Chondrocyte (in vitro differentiated cells): ENCODE data around the gene GRIN2C. TPM values are rescaled to one million over a fixed set of nuclear protein-coding genes. Genes with fewer than 3 reads are reported as not detected.

ENCODE experiments used
- DNase-seq: peaks from one replicate; pipeline ENCODE4 v3.0.0; 2021; ENCODE audit warnings: mixed read lengths, low spot score
- H3K27ac Mint-ChIP-seq: one replicate; pipeline ENCODE4 v1.8.0; 2021; ENCODE audit warnings: mild to moderate bottlenecking, moderate library complexity, mixed read lengths; ENCODE audit not compliant: unreplicated experiment
- H3K27me3 Mint-ChIP-seq: 2 replicates; pipeline ENCODE4 v1.8.0; 2021; ENCODE audit warnings: low read depth, mixed read lengths
- H3K36me3 Mint-ChIP-seq: 2 replicates; pipeline ENCODE4 v1.8.0; 2021; ENCODE audit warnings: low read depth, mixed read lengths
- H3K4me1 Mint-ChIP-seq: 2 replicates; pipeline ENCODE4 v1.8.0; 2021; ENCODE audit warnings: low read depth, mild to moderate bottlenecking, mixed read lengths
- H3K4me3 Mint-ChIP-seq: one replicate; pipeline ENCODE4 v1.8.0; 2021; ENCODE audit warnings: mild to moderate bottlenecking, moderate library complexity, mixed read lengths; ENCODE audit not compliant: unreplicated experiment
- H3K9me3 Mint-ChIP-seq: 2 replicates; pipeline ENCODE4 v1.8.0; 2021; ENCODE audit warnings: low read depth, mixed read lengths
- total RNA-seq: library from RNA; stranded (reverse); gene quantifications from 3 replicates; pipeline ENCODE4 v1.2.1, GENCODE V29; 2021
- TF ChIP-seq, protein P1 (sequence below): fragments of 200-600 bp; sonication (generic); IDR thresholded peaks from 2 replicates; pipeline ENCODE4 v1.5.0; 2021; ENCODE audit warnings: antibody characterized with exemption, mild to moderate bottlenecking, moderate library complexity

Gene GRIN2C
- total RNA-seq, 1 donor from 2014 or later: 0.07 TPM

DNA sequence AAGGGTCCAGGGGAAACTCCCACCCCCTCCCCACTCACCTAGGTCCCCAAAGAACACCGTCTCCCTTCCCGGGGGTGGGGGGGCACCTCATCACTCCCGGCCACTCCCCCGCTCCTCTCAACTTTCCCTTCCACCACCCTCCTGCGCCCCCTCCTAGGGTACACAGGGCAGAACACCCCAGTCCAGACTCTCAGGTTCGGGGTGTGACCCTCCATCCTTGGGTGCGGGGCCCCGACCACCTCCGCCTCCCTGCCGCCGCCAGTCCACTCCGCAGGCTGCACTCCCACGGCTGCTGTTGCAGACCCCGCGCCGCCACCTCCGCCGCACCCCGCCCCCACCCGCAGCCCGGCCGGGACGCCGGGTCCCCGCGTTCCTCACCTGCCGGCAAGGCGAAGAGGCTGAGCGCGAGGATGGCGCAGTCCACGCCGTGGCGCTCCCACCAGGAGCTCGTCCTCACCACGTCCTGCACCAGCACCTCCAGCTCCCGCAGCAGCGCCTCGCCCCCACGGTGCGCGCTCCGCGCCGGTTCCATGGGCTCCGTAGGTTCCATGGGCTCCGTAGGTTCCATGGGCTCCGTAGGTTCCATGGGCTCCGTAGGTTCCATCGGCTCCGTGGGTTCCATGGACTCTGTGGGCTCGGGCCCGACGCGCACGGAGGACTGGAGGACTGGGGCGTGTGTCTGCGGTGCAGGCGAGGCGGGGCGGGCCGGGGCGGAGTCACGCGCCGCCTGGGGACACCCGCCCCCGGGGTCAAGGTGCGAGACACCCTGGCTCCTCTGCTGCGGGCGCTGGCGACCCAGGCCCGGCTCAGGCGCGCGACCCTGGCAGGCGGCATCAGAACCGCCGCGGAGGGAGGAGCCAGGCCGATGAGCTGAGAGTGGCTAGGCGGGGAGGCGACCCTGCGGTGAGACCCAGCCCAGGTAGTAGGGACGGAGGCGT, 33.6 kb upstream of the GRIN2C start, which contains the start of gene FADS6:
TSS of gene FADS6 (minus strand) at position 660 of the 938 bp plus-strand sequence. CDS start at position 622, 38 bp downstream.
- H3K27ac Mint-ChIP-seq: no peak within 1 kb of the TSS
- peak within 1 kb of the TSS; percentile 55 for H3K4me3 Mint-ChIP-seq
- DNase-seq: no peak
- no peaks in the 10 kb centered on the region for H3K9me3 Mint-ChIP-seq
- TF ChIP-seq, protein P1, sequence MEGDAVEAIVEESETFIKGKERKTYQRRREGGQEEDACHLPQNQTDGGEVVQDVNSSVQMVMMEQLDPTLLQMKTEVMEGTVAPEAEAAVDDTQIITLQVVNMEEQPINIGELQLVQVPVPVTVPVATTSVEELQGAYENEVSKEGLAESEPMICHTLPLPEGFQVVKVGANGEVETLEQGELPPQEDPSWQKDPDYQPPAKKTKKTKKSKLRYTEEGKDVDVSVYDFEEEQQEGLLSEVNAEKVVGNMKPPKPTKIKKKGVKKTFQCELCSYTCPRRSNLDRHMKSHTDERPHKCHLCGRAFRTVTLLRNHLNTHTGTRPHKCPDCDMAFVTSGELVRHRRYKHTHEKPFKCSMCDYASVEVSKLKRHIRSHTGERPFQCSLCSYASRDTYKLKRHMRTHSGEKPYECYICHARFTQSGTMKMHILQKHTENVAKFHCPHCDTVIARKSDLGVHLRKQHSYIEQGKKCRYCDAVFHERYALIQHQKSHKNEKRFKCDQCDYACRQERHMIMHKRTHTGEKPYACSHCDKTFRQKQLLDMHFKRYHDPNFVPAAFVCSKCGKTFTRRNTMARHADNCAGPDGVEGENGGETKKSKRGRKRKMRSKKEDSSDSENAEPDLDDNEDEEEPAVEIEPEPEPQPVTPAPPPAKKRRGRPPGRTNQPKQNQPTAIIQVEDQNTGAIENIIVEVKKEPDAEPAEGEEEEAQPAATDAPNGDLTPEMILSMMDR: no peak
- peaks cover 59% of the 10 kb centered on the region for H3K27me3 Mint-ChIP-seq
- no peaks in the 10 kb centered on the region for H3K36me3 Mint-ChIP-seq
- peaks cover 3% of the 10 kb centered on the region for H3K4me1 Mint-ChIP-seq

DNA sequence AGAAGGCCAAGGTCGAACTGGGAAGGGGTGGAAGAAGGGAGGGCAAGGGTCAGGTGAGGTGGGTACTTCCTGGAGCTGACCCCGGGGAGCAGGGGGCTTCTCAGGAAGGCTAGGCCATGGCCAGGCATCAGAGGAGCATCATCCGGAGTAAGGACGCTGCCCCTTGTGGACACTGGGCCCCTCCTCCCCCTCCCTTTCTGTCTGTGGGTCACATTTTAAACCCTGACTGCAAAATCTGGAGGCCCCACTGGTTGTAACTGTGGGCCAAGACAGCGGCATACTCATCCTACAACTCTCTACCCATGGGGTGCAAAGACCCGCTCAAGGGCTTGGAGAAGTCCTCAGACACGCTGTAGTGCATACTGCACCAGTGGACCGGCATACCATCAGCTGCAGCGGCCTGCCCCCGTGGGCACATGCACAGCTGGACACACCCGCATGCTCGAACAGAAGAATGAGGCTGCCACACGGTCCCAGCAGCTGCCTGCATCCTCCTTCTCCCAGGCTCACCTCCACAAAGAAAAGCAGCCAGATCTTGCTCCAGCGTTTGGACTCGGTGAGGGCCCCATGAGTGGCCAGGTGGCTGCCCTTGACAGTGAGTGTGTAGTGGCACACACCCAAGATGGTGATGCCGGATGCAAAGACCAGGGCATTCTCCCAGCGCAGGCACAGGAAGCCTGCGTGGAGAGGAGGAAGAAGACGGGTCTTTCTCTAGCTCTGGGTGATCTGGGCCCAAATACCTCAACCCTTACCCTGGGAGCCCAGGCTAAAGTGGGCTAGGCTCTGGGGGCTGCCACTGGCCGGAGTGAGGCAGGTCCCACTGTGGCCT, 32.5 kb upstream of the GRIN2C start:
- Mint-ChIP-seq H3K9me3 (no peaks in the 10 kb centered on the region), H3K36me3 (no peaks in the 10 kb centered on the region), H3K4me1 (peaks cover 3% of the 10 kb centered on the region), H3K27me3 (peaks cover 64% of the 10 kb centered on the region), H3K4me3 (no peak overlapping the region), H3K27ac (no peak overlapping the region)
- DNase-seq: no peak
- TF ChIP-seq, protein P1: no peak

DNA sequence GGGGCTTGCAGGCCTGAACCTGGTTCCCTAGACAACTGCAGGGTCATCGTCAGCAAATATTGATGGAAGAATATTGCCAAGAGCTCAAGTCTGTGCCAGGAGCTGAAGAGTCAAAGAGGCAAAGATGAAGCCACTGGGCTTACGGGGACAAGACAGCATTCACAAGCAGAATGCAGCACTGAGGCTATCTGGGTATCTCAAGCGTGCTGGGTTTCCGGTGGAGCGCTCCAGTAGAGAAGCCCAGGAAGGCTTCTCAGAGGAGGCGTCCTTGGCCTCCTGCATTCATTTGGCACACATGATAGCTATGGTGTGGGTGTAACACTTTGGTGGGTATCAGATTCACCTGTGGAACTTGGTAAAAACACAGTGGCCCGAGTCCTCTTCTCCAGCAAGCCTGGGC, 30.9 kb upstream of the GRIN2C start:
- Mint-ChIP-seq H3K27me3 (peaks cover 59% of the 10 kb centered on the region), H3K27ac (no peak overlapping the region), H3K36me3 (no peaks in the 10 kb centered on the region), H3K4me3 (no peak overlapping the region), H3K4me1 (peaks cover 3% of the 10 kb centered on the region), H3K9me3 (no peaks in the 10 kb centered on the region)
- TF ChIP-seq, protein P1: no peak
- DNase-seq: no peak

DNA sequence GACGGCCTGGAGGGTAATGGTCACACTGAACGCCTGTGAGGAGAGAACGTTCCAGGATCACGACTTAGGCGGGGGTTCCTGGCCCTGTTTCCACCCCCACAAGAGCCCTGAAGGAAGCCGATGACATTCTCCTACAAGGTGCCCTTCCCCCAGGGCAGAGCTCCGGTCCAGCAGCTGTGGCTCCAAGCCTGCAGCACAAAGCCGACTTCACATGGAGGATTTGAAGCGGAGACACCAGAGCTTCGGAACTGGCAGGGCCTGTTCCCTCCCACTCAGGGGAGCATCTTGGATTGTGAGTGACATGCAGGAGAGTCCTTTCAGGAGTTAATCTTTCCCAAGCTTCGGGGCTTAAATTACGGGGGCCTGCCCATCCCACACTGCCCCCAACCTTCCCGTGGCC, 28.8 kb upstream of the GRIN2C start:
- no peaks in the 10 kb centered on the region for H3K4me1 Mint-ChIP-seq
- TF ChIP-seq, protein P1: no peak
- no peak overlapping the region for H3K4me3 Mint-ChIP-seq
- DNase-seq: no peak
- H3K27ac Mint-ChIP-seq: no peak overlapping the region
- H3K9me3 Mint-ChIP-seq: no peaks in the 10 kb centered on the region
- H3K27me3 Mint-ChIP-seq: peaks cover 46% of the 10 kb centered on the region
- no peaks in the 10 kb centered on the region for H3K36me3 Mint-ChIP-seq

DNA sequence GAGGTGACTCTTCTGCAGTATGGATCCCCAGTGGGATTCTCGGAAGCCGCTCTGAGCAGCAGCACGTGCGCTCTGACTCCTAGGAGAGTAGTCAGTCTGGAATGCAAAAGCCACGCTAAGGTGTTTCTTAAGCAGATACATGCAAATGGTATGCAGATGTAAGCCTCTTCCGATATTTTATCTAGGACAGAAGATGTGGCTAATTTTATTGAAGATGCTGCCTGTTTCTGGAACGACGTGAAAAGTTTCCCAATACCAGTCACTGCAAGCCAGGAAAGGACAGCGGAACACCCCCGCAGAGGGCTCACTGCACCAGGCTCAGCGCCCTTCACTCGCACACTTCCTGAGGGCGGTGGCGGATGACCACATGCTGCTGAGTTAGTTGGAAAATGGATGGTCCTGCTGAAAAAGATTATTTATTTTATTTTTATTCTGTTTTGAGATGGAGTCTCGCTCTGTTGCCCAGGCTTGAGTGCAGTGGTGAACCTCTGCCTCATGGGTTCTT, 23.6 kb upstream of the GRIN2C start:
- no peak overlapping the region for H3K27ac Mint-ChIP-seq
- H3K27me3 Mint-ChIP-seq: peaks cover 55% of the 10 kb centered on the region
- no peak overlapping the region for H3K4me3 Mint-ChIP-seq
- no peak for DNase-seq
- no peaks in the 10 kb centered on the region for H3K9me3 Mint-ChIP-seq
- TF ChIP-seq, protein P1: no peak
- H3K36me3 Mint-ChIP-seq: no peaks in the 10 kb centered on the region
- no peaks in the 10 kb centered on the region for H3K4me1 Mint-ChIP-seq
